Stimulated activated naive CD4-positive, alpha-beta T cell treated with Interleukin-2 at 50 U/mL for 16 hours (primary cell): ENCODE results near the gene COL19A1.
"Not testable (repeated sequence)": the region's sequence is repeated elsewhere in the genome, so short reads cannot be mapped to it uniquely, and the experiment has no call there.

Experiments
- DNase-seq: peaks from one replicate; lab custom pipeline; 2025; lab: John Stamatoyannopoulos, UW

Gene COL19A1

GRCh38 chr6:69900869-69901268, 34.5 kb downstream of the COL19A1 start:
- DNase-seq = no peak

- DNase-seq = no peak
These were observed 35.0 kb downstream of the COL19A1 start for GRCh38 chr6:69901361-69901760.

- no peak for DNase-seq
These were observed 41.7 kb downstream of the COL19A1 start for GRCh38 chr6:69907981-69908498.

GRCh38 chr6:69913361-69913760, 47.0 kb downstream of the COL19A1 start:
- no peak for DNase-seq

- no peak for DNase-seq
These were observed 47.7 kb downstream of the COL19A1 start for GRCh38 chr6:69914015-69914485.

GRCh38 chr6:69915346-69915745, 49.0 kb downstream of the COL19A1 start:
- DNase-seq = no peak

GRCh38 chr6:69917834-69918233, 51.5 kb downstream of the COL19A1 start:
- no peak for DNase-seq

GRCh38 chr6:69918813-69919475, 52.6 kb downstream of the COL19A1 start:
- no peak for DNase-seq

- DNase-seq = not testable (repeated sequence)
These were observed 54.7 kb downstream of the COL19A1 start for GRCh38 chr6:69921066-69921465.

GRCh38 chr6:69921611-69922010, 55.3 kb downstream of the COL19A1 start:
- DNase-seq = not testable (repeated sequence)

- no peak for DNase-seq
These were observed 60.4 kb downstream of the COL19A1 start for GRCh38 chr6:69926745-69927144.

- no peak for DNase-seq
These were observed 66.9 kb downstream of the COL19A1 start for GRCh38 chr6:69933239-69933638.

- DNase-seq = no peak
These were observed 68.7 kb downstream of the COL19A1 start for GRCh38 chr6:69935079-69935478.

- no peak for DNase-seq
These were observed 70.5 kb downstream of the COL19A1 start for GRCh38 chr6:69936674-69937363.

- DNase-seq = no peak
These were observed 71.2 kb downstream of the COL19A1 start for GRCh38 chr6:69937402-69938136.

- DNase-seq = no peak
These were observed 76.1 kb downstream of the COL19A1 start for GRCh38 chr6:69942485-69942884.

GRCh38 chr6:69945192-69945591, 78.8 kb downstream of the COL19A1 start:
- DNase-seq = no peak

GRCh38 chr6:69948479-69949114, 82.2 kb downstream of the COL19A1 start:
- no peak for DNase-seq

GRCh38 chr6:69953491-69953890, 87.1 kb downstream of the COL19A1 start:
- DNase-seq = no peak

- DNase-seq = no peak
These were observed 88.4 kb downstream of the COL19A1 start for GRCh38 chr6:69954733-69955132.

GRCh38 chr6:69957985-69958559, 91.7 kb downstream of the COL19A1 start:
- DNase-seq = no peak

- no peak for DNase-seq
These were observed 92.6 kb downstream of the COL19A1 start for GRCh38 chr6:69958978-69959377.
